HepG2 (cell line): ENCODE results near the gene SPPL3. TPM values are rescaled to one million over a fixed set of nuclear protein-coding genes. Genes with fewer than 3 reads are reported as not detected.

Experiments
- ATAC-seq: fragments of 200-7000 bp; cut with Tn5 transposase; 3 replicates; pipeline ENCODE4 v1.9.1; 2020; ENCODE audit warnings: mild to moderate bottlenecking, moderate library complexity
- BruUV-seq: library from RNA; stranded (reverse); fragments of 400-500 nt; replicated peaks from 2 replicates; lab custom pipeline; 2021; lab: Mats Ljungman, UMichigan
- CTCF ChIA-PET: fragments of 300-600 bp; formaldehyde crosslinking; extraction: SDS; loops from one replicate; lab custom pipeline; 2021; ENCODE audit warnings: low total read pairs, inconsistent platforms, low intra/inter-chr PET ratio; lab: Yijun Ruan, JAX
- POLR2A ChIA-PET: fragments of 350-600 bp; sonication (Branson Sonifier 250); formaldehyde crosslinking; loops from one replicate; lab custom pipeline; 2020; ENCODE audit warnings: antibody characterized with exemption, inconsistent platforms; lab: Yijun Ruan, JAX
- DNase-seq: peaks from one replicate; pipeline ENCODE4 v3.0.0-alpha.2; 2015; ENCODE audit warnings: low spot score
- FAIRE-seq: peaks from 3 replicates; lab custom pipeline; 2011; peaks lifted over from hg19 to GRCh38; lab: Jason Lieb, UNC
- H2AFZ ChIP-seq: one replicate; pipeline ENCODE4 v1.6.1; 2011; ENCODE audit warnings: low read length, inconsistent platforms
- H3K27ac ChIP-seq: fragments of 300-600 bp; 3 replicates; pipeline ENCODE4 v1.8.0; 2011; ENCODE audit warnings: mixed run types, mild to moderate bottlenecking, mixed read lengths, low read length, inconsistent platforms; ENCODE audit not compliant: insufficient read depth; ENCODE audit errors: extremely low read length
- H3K27me3 ChIP-seq, 2 experiments: fragments of 200-600 bp in 1 of 2; 2 replicates in 1 of 2; 3 replicates in 1 of 2; pipeline versions ENCODE4 v1.6.0 to v1.8.0; 2011; ENCODE audit warnings: low read length in 2 of 2, mild to moderate bottlenecking in 2 of 2, moderate library complexity in 2 of 2, inconsistent platforms in 1 of 2; ENCODE audit not compliant: insufficient read depth in 2 of 2, control insufficient read depth in 1 of 2
- H3K36me3 ChIP-seq, 2 experiments: fragments of 200-600 bp in 1 of 2; replicated peaks in 1 of 2; 2 replicates in 1 of 2; 3 replicates in 1 of 2; pipeline versions ENCODE4 v1.5.1 to v1.8.0; 2011; ENCODE audit warnings: low read length in 2 of 2, inconsistent platforms in 1 of 2; ENCODE audit not compliant: insufficient read depth in 2 of 2, control insufficient read depth in 1 of 2
- H3K4me1 ChIP-seq: 2 replicates; pipeline ENCODE4 v1.5.1; 2012; ENCODE audit warnings: low read length, inconsistent platforms; ENCODE audit not compliant: insufficient read depth
- H3K4me2 ChIP-seq: 2 replicates; pipeline ENCODE4 v1.6.0; 2011; ENCODE audit warnings: low read depth, low read length, inconsistent platforms
- H3K4me3 ChIP-seq, 3 experiments: fragments of 200-600 bp in 1 of 3; sonication (generic), shearing (Covaris generic) in 1 of 3; replicated peaks in 1 of 3; 2 replicates each; pipeline ENCODE4 v1.5.1; 2011 to 2016; ENCODE audit warnings: low read length in 3 of 3, inconsistent platforms in 2 of 3, low read depth in 2 of 3, mild to moderate bottlenecking in 2 of 3, control low read depth in 1 of 3, mixed read lengths in 1 of 3; ENCODE audit not compliant: insufficient read depth in 1 of 3
- H3K79me2 ChIP-seq: one replicate; pipeline ENCODE4 v1.6.1; 2011; ENCODE audit warnings: low read length, inconsistent platforms; ENCODE audit not compliant: insufficient read depth
- H3K9ac ChIP-seq: 2 replicates; pipeline ENCODE4 v1.6.0; 2011; ENCODE audit warnings: mild to moderate bottlenecking, low read depth, low read length, inconsistent platforms; ENCODE audit not compliant: insufficient read depth
- H3K9me3 ChIP-seq: 2 replicates; pipeline ENCODE4 v1.5.1; 2012; ENCODE audit warnings: mild to moderate bottlenecking, low read length
- H4K20me1 ChIP-seq: 2 replicates; pipeline ENCODE4 v1.6.0; 2011; ENCODE audit warnings: inconsistent platforms, mild to moderate bottlenecking, low read length, moderate library complexity; ENCODE audit not compliant: insufficient read depth
- CHD4 ChIP-seq: fragments of 200-600 bp; sonication (generic); IDR thresholded peaks from 2 replicates; pipeline ENCODE4 v1.7.0; 2017; ENCODE audit warnings: mild to moderate bottlenecking, low read length, borderline replicate concordance
- NAIF1 ChIP-seq: sonication (generic); formaldehyde crosslinking; IDR thresholded peaks from 2 replicates; pipeline ENCODE4 v1.5.0; 2020; ENCODE audit warnings: mild to moderate bottlenecking, missing genetic modification reagents, borderline replicate concordance
- SPEN ChIP-seq: sonication (generic); formaldehyde crosslinking; IDR thresholded peaks from 2 replicates; pipeline ENCODE4 v1.5.1; 2020; ENCODE audit warnings: low read depth, mild to moderate bottlenecking, missing genetic modification reagents
- THYN1 ChIP-seq: sonication (generic); formaldehyde crosslinking; IDR thresholded peaks from 2 replicates; pipeline ENCODE4 v1.8.1; 2023; ENCODE audit warnings: low read depth, mild to moderate bottlenecking, moderate library complexity, missing genetic modification reagents, borderline replicate concordance
- ZNF451 ChIP-seq: sonication (generic); formaldehyde crosslinking; IDR thresholded peaks from 2 replicates; pipeline ENCODE4 v1.5.0; 2020; ENCODE audit warnings: mild to moderate bottlenecking, missing genetic modification reagents
- ZNF839 ChIP-seq: sonication (generic); formaldehyde crosslinking; IDR thresholded peaks from 2 replicates; pipeline ENCODE4 v1.4.0; 2020; ENCODE audit warnings: missing genetic modification reagents, mild to moderate bottlenecking, borderline replicate concordance
- WGBS: methylation state at CpG from one replicate; pipeline ENCODE4 v1.1.6; 2017; ENCODE audit warnings: low lambda C conversion rate; 5-methylcytosine and 5-hydroxymethylcytosine counted together
- in situ Hi-C: cut with HindIII; loops from 2 replicates; pipeline ENCODE4 v1.10.0; 2017; ENCODE audit warnings: low pct_unique_long_range_greater_than_20kb; ENCODE audit not compliant: extremely low pct_ligation_motif_present
- intact Hi-C: fragments of 100-400 bp; cut with micrococcal nuclease; formaldehyde crosslinking; loops from one replicate; pipeline ENCODE4 v1.10.0; 2022; ENCODE audit not compliant: unreplicated experiment
- polyA plus RNA-seq, 8 experiments: library from polyadenylated mRNA; depleted of rRNA in 3 of 8; stranded (reverse) in 7 of 8; unstranded in 1 of 8; fragments of >200 nt; fragmentation: Illumina TruSeq in 4 of 8; extraction: Trizol in 4 of 8; gene quantifications; 2 replicates each; pipeline versions ENCODE4 v1.2.1 to v1.2.3, GENCODE V29; 2011 to 2016; ENCODE audit warnings: low read depth in 4 of 8, missing spikeins in 1 of 8, mixed read lengths in 1 of 8; ENCODE audit not compliant: insufficient read depth in 1 of 8
- total RNA-seq, 5 experiments: library from RNA; depleted of rRNA; stranded (reverse); fragments of >200 nt; fragmentation: Illumina TruSeq; extraction: Trizol; gene quantifications; 2 replicates each; pipeline ENCODE4 v1.2.3, GENCODE V29; 2016; ENCODE audit warnings: low read depth in 1 of 5
- TF ChIP-seq, protein P1 (sequence below): IDR thresholded peaks from 2 replicates; pipeline ENCODE4 v1.6.1; 2012; ENCODE audit warnings: low read length, improper control_type of control experiment

Gene SPPL3
- total and polyA plus RNA-seq, 2 of the 13 experiments (the other 11 are each of a cell fraction or from before 2014, with no cell fraction given) = 8.9 to 9.1 TPM

DNA sequence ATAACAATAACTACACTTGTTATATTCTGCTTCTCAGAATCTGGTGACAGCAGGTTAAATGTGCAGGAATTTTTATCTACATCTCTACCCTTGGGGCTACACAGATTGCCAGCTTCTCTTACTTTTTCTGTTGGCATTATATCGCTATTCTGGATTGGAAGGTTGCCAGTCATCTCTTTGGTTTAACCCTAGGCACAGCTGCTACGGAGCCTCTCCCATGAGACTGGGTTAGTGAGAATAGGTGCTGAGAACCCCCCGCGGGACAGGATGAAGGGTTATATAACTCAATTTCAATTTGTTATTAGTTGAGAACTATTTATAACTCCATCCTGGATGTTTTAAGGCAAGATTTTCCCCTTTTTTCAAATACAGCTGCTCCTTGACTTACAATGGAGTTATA, 105.5 kb downstream of the SPPL3 start:
- BruUV-seq = no TSS peak
- Histone ChIP-seq H3K4me1 (peaks cover 31% of the 10 kb centered on the region), H3K36me3 (no peaks in the 10 kb centered on the region; a peak in 1 of 5 replicates), H3K79me2 (no peaks in the 10 kb centered on the region), H3K27ac (no peak overlapping the region), H3K27me3 (no peaks in the 10 kb centered on the region), H3K4me3 (no peak overlapping the region), H3K9ac (no peak overlapping the region), H3K4me2 (no peak overlapping the region), H4K20me1 (no peaks in the 10 kb centered on the region; the same call in 1 of the 2 replicates), H2AFZ (no peak overlapping the region), H3K9me3 (peaks cover 7% of the 10 kb centered on the region; the same call in 1 of the 2 replicates)
- ChIA-PET POLR2A (no interaction called here), CTCF (no interaction called here)
- no peak for DNase-seq
- FAIRE-seq = no peak
- in situ Hi-C loops (no loop called here), intact Hi-C loops (no loop called here)
- 99% methylated on average over 4 of the region's 4 CpGs for WGBS
- ATAC-seq = no peak
- TF ChIP-seq CHD4 (no peak), ZNF839 (no peak), THYN1 (no peak), SPEN (CRISPR knock-in tag) (no peak), ZNF451 (CRISPR knock-in tag) (no peak), NAIF1 (CRISPR knock-in tag) (no peak)
- TF ChIP-seq, protein P1, sequence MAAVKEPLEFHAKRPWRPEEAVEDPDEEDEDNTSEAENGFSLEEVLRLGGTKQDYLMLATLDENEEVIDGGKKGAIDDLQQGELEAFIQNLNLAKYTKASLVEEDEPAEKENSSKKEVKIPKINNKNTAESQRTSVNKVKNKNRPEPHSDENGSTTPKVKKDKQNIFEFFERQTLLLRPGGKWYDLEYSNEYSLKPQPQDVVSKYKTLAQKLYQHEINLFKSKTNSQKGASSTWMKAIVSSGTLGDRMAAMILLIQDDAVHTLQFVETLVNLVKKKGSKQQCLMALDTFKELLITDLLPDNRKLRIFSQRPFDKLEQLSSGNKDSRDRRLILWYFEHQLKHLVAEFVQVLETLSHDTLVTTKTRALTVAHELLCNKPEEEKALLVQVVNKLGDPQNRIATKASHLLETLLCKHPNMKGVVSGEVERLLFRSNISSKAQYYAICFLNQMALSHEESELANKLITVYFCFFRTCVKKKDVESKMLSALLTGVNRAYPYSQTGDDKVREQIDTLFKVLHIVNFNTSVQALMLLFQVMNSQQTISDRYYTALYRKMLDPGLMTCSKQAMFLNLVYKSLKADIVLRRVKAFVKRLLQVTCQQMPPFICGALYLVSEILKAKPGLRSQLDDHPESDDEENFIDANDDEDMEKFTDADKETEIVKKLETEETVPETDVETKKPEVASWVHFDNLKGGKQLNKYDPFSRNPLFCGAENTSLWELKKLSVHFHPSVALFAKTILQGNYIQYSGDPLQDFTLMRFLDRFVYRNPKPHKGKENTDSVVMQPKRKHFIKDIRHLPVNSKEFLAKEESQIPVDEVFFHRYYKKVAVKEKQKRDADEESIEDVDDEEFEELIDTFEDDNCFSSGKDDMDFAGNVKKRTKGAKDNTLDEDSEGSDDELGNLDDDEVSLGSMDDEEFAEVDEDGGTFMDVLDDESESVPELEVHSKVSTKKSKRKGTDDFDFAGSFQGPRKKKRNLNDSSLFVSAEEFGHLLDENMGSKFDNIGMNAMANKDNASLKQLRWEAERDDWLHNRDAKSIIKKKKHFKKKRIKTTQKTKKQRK = no peak
